GM04503 (cell line): Measurements from ENCODE around the gene ZNRF1.
"Not testable (repeated sequence)": the region's sequence is repeated elsewhere in the genome, so short reads cannot be mapped to it uniquely, and the experiment has no call there.

ENCODE experiments used
- DNase-seq: peaks from one replicate; pipeline ENCODE4 v3.0.0-alpha.2; 2012; ENCODE audit warnings: low read depth

Gene ZNRF1

DNA sequence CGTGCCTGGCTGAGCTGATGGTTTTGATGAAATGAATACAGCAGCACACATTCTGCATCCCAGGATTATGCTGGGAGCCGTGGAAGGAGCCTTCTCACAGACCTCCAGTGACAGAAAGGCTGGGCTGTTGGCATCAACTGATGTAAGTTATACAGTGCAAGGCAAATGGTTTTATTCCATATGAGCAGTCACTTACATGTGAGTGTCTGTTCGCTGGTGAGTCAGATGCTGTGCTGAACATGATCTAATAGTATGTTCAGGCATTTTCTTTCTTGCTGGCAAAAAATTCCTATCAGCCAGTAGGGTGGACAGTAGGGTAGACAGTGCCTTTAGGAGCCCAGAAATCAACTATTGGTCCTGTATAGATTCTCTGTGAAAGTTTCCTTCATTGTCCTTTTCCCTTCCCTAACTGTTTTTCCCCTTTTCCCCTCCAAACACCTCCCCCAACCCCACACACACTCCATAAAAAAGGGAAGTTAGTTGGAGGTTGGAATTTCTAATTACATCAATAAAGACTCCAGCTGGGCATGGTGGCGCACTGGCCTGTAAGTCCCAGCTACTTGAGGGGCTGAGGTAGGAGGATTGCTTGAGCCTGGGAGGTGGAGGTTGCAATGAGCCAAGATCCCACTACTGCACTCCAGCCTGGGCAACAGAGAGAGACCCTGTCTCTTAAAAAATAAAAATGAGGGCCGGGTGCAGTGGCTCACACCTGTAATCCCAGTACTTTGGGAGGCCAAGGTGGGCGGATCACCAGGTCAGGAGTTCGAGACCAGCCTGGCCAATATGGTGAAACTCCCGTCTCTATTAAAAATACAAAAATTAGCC lies 81.6 kb downstream of the ZNRF1 start:
- DNase-seq: no peak

GRCh38 chr16:75081179-75081859 lies 82.5 kb downstream of the ZNRF1 start:
- DNase-seq: no peak

GRCh38 chr16:75083813-75084212 lies 85.0 kb downstream of the ZNRF1 start:
- DNase-seq: no peak

- DNase-seq: no peak
Observed at GRCh38 chr16:75085556-75085955, 86.7 kb downstream of the ZNRF1 start.

DNA sequence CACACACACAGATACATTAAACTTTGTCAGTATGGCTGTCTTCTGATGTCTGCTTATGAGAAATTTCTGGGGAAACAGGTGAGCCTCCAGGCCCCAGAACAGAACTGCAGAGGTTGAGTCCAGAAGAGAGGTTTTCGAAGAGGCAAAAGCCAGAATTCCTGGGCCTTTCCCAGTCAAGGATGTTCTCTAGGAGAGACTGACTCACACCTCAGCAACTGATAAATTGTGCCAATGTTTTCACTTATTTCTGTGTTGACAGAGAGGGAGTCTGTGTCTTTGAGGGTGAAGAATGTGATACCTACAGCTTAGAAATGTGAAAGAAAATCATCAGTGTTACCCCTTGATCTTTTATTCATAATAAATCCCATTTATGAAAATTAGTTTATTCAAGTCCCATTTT lies 87.5 kb downstream of the ZNRF1 start:
- DNase-seq: no peak

DNA sequence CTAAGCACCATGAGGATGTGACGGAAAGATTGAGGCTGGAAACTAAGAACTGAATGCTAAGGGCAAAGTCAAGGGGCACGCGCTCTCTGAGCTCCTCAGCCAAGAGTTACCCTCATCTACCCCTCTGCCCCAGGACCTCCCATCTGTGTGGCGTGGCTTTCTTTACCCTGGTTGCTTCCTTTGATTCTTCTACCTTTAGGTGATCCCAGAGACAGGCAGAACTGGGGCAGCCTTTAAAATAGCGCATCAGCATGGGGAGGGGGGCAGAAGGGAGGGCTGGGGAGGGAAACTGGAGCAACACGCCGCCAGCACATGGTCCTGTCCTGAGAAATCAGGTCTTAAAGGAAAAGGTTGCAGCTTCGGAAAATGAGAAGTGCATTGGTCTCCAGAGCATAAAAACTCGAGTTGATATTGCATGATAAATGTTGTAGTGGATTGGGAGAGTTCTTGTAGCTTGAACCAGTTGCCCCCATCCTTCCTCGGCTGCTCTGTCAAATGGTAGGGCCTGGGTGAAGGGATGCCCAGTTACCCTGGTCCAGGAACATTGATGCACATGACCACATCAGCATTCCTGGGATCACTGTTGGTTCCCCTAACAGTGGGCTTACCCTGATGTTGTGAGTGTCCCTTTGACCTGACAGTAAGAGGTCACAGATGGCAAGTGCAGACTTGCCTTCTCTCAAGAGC lies 88.0 kb downstream of the ZNRF1 start:
- no peak for DNase-seq

GRCh38 chr16:75087375-75087979 lies 88.7 kb downstream of the ZNRF1 start:
- no peak for DNase-seq

GRCh38 chr16:75088216-75088615 lies 89.4 kb downstream of the ZNRF1 start:
- no peak for DNase-seq

GRCh38 chr16:75088934-75089333 lies 90.1 kb downstream of the ZNRF1 start:
- no peak for DNase-seq

DNA sequence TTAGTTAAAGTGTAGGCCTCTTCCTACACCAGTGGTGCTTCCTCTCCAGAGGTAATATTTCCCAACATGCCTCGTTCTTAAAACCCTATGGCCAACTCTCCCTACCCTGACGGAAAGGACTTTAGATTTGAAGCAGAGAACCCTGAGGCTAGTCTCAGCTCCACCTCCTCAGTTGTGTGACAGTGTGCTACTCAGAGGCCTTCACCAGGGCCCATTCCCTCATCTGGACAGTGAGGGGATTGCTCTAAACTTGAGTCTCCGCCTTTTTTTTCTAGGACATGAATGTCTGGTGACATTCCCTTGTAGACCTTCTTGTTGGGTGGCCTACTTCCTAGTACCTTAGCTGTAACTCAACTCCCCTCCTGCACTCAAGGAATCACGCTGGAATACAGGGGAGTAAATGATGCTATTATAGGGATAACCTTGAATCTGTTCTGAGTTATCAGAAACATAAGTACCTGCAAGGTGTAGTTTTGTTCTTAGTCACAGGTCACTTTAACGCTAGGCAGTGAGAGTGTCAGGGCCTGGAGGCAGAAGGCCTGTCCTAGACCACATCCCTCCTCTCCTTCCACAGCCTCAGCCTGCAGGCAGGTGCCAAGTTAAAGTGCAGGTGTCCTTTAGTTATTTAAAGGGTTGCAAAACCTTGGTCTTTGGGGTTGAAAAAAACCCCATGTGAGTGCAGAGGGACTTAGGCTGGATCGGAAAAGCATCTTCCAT lies 90.8 kb downstream of the ZNRF1 start:
- no peak for DNase-seq

- DNase-seq: not testable (repeated sequence)
Observed at GRCh38 chr16:75090899-75091298, 92.1 kb downstream of the ZNRF1 start.

DNA sequence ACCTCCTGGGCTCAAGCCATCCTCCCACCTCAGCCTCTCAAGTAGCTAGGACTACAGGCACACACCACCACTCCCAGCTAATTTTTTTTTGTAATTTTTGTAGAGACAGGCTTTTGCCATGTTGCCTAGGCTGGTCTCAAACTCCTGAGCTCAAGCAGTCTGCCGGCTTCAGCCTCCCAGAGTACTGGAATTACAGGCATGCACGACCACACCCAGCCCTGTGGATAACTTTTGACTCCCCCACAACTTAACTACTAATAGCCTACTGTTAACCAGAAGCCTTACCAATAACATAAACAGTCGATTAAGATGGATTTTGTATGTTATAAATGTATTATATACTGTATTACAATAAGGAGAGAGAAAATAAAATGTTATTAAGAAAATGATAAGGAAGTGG lies 92.8 kb downstream of the ZNRF1 start:
- not testable (repeated sequence) for DNase-seq

DNA sequence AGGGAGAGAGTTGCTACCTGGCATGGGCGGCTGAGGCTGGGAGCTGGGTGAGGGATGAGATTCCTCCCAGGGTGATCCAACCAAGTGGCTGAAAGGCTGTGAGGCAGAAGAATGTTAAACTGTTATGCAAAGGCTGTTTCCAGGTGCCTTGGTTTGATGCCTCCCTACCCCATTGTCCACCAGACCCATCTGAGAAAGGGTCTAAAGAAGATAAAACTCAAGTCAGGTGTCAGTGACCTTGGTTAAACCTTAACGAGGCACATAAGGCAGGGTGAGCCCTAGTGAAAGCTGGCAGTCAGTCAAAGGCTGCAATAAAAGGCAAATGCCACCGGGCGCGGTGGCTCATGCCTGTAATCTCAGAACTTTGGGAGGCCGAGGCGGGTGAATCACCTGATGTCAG lies 94.0 kb downstream of the ZNRF1 start:
- no peak for DNase-seq

DNA sequence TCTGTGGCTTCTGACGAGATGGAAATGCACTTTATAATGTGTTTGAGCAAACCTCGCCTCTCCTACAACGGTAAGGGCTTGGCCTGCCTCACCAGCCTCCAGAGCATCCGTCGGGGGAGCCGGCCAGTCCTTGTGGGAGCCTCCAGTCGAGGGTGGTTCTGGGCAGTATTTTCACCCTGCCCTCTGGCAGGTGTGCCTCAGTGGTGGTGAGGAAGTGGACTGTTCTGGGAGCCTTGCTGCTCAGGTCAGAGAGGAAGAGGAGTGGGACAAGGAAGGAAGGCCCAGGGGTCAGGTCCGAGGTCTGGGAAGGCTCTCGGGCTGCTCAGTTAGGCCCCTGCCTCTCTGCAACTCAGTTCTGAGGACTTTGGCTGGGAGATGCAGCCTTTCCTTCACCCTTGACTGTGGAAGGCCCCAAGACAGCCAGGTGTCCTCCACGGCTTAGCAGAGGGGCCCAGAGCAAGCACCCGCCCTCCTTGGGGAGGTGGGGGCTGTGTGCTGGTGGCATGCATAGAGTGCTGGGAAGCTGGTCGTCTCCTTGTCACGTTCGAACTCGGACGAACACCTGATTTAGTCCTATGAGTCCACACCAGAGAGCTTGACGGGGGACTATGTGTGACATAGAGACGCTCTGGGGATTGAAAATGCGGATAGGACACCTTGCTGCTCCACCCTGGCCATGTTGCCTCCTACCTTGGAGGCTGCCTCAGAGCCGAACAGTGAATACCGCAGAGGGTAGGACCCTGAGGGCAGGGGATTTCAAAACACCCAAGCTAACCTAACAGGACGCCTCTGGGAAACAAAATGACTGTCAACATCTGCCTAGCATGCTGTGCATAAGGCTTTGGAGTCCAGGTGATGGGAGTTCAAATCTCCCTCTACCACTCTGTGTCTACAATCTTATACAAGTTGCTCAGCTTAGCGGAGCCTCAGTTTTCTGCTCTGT lies 95.0 kb downstream of the ZNRF1 start:
- DNase-seq: no peak

GRCh38 chr16:75095204-75095621 lies 96.4 kb downstream of the ZNRF1 start:
- DNase-seq: no peak

GRCh38 chr16:75096656-75097055 lies 97.8 kb downstream of the ZNRF1 start:
- DNase-seq: no peak

GRCh38 chr16:75097191-75097761 lies 98.5 kb downstream of the ZNRF1 start:
- no peak for DNase-seq

DNA sequence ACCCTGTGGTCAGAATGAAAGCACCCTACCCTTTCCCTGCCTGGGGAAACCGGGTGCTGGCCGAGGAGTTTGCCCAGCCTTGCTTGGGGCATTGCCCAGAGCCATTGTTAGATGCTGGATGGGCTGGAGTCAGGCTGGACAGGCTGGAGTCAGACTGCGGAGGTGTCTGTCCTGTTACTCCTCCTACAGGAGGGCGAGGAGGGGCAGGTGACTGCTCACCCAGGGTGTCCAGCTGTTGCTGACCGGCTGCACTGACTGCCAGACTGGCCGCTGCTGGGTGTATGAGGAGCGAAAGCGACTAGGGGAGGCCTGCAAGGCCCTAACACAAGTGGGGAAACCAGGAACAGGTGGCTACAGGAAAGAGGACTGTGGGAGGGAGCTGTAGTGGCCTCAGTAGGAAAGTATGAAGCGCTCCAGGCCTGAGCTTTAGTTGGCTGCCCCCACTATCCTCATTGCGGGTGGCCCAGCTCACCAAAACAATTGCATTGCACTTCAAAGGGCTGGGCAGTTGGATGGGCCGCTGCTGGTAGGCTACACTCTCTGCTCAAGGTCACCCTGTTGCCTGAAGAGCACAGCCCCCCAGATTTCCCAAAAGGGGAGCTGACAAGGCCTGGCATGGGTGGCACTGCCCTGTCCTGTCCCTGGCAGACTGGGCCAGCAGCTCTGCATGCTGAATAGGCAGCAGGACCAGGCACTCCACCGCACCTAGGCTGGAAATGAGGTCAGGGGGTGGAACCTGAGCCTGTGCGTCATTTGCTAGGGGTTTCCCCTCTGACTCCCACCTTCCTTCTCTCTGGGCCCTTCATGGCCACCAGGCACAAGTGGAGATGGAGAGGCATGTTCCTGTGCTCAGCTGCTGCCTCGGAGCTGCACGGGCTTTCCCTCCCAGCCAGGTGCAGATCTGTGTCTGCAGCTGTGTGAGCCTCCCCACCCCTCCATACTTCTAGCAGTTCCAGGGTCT lies 99.4 kb downstream of the ZNRF1 start:
- DNase-seq: no peak

GRCh38 chr16:75099075-75099667 lies 100.3 kb downstream of the ZNRF1 start:
- no peak for DNase-seq
